UCSD-AML1 (cell line): ENCODE measurements around the gene NAT14.
"Not testable (repeated sequence)": the region's sequence is repeated elsewhere in the genome, so short reads cannot be mapped to it uniquely, and the experiment has no call there.

Experiments used
- DNase-seq: peaks from one replicate; lab custom pipeline; 2025; ENCODE audit not compliant: unreplicated experiment; lab: John Stamatoyannopoulos, UW

NAT14 gene

GRCh38 chr19:55485439-55486011, 537 bp downstream of the NAT14 start:
- no peak for DNase-seq

- DNase-seq = no peak
Measured at GRCh38 chr19:55486043-55486970, 1.3 kb downstream of the NAT14 start.

GRCh38 chr19:55486971-55487923, 2.3 kb downstream of the NAT14 start:
- peak; percentile 57 for DNase-seq

GRCh38 chr19:55487924-55488687, 3.1 kb downstream of the NAT14 start, which contains the start of gene SSC5D:
SSC5D (plus strand) TSS chr19:55488436; CDS start chr19:55488590, 154 bp downstream.
- DNase-seq = no peak

- DNase-seq = no peak
Measured at GRCh38 chr19:55488986-55489710, 4.2 kb downstream of the NAT14 start.

GRCh38 chr19:55489711-55490477, 4.9 kb downstream of the NAT14 start:
- no peak for DNase-seq

- DNase-seq = no peak
Measured at GRCh38 chr19:55490478-55491432, 5.8 kb downstream of the NAT14 start.

- no peak for DNase-seq
Measured at GRCh38 chr19:55491546-55492360, 6.8 kb downstream of the NAT14 start.

GRCh38 chr19:55492362-55492944, 7.5 kb downstream of the NAT14 start:
- no peak for DNase-seq

- DNase-seq = no peak
Measured at GRCh38 chr19:55493052-55493644, 8.2 kb downstream of the NAT14 start.

- no peak for DNase-seq
Measured at GRCh38 chr19:55493645-55494171, 8.7 kb downstream of the NAT14 start.

GRCh38 chr19:55494172-55494761, 9.3 kb downstream of the NAT14 start:
- DNase-seq = peak; percentile 80

GRCh38 chr19:55495646-55496349, 10.8 kb downstream of the NAT14 start:
- DNase-seq = no peak

GRCh38 chr19:55496820-55497219, 11.8 kb downstream of the NAT14 start:
- not testable (repeated sequence) for DNase-seq

- no peak for DNase-seq
Measured at GRCh38 chr19:55497763-55498162, 12.8 kb downstream of the NAT14 start.
